ENCODE results near the gene TSPAN5.
A peak's percentile ranks its signal among the peaks of the same experiment; 100 is the strongest.

TSPAN5 gene

DNA sequence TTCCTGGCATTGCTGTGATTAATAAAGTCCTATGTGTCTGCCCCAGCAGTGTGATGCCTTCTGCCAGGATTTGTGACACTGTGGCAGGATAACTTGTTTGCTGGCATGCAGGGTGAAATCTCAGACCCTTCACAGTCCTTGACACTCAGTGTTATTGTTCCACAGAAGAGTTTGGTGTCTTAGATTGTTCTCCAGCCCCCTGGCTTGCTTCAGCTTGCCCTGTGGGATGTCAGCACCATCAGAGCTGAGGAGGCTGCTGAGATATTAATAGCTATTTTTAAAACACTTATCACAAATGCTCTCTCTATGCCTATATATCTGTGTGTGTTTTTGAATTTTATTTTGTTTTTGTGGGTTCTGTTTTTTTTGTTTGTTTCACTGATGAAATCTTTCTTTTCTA is 136.9 kb downstream of the TSPAN5 start:
- Mint-ChIP-seq H3K27ac (peak overlapping the region; percentile 45), H3K4me1 (ENCODE audit: low read depth) (peaks cover 47% of the 10 kb centered on the region), H3K27me3 (ENCODE audit: low read depth) (no peaks in the 10 kb centered on the region), H3K9me3 (no peaks in the 10 kb centered on the region), H3K4me3 (no peak overlapping the region), H3K36me3 (ENCODE audit: low read depth) (peaks cover 8% of the 10 kb centered on the region)
- no peak for DNase-seq (ENCODE audit: low spot score)

DNA sequence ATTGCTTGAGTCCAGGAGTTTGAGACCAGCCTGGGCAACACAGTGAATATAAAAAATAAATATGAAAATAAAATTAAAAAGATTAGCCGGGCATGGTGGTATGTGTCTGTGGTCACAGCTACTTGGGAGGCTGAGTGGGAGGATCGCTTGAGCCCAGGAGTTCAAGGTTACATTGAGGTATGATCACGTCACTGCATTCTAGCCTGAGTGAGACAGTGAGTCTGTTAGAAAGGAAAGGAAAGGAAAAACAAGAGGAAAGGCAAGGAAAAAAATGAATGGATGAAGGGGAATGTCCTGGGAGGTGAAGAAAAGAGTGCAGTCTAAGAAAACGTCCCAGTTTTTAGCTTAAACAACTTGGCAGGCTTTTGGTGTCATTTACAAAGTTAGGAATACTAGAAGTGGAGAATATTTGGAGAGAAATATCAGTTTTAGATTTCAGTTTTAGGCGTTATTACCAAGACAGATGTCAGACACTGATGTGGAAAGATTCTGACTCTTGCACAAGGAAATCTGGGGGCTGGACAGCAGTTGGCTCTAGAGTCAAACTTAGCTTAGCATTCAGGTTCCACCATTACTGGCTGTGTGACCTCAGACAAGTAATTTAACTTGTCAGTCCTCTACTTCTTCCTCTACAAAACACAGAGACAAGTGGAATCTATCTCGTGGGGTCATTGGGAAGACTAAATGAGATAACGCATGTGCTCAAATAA is 139.0 kb downstream of the TSPAN5 start:
- Mint-ChIP-seq H3K4me3 (no peak overlapping the region), H3K4me1 (ENCODE audit: low read depth) (peaks cover 55% of the 10 kb centered on the region), H3K27me3 (ENCODE audit: low read depth) (no peaks in the 10 kb centered on the region), H3K9me3 (no peaks in the 10 kb centered on the region), H3K36me3 (ENCODE audit: low read depth) (peaks cover 12% of the 10 kb centered on the region), H3K27ac (peak overlapping the region; percentile 42)
- no peak for DNase-seq (ENCODE audit: low spot score)

GRCh38 chr4:98518559-98519267 is 139.7 kb downstream of the TSPAN5 start:
- no peak for DNase-seq (ENCODE audit: low spot score)
- H3K4me1 Mint-ChIP-seq (ENCODE audit: low read depth): peaks cover 53% of the 10 kb centered on the region
- no peaks in the 10 kb centered on the region for H3K27me3 Mint-ChIP-seq (ENCODE audit: low read depth)
- H3K9me3 Mint-ChIP-seq: no peaks in the 10 kb centered on the region
- H3K36me3 Mint-ChIP-seq (ENCODE audit: low read depth): peaks cover 12% of the 10 kb centered on the region
- H3K4me3 Mint-ChIP-seq: peak overlapping the region; percentile 8
- H3K27ac Mint-ChIP-seq: peak overlapping the region; percentile 32

GRCh38 chr4:98517218-98518021 is 141.0 kb downstream of the TSPAN5 start:
- Mint-ChIP-seq H3K4me1 (ENCODE audit: low read depth) (peaks cover 58% of the 10 kb centered on the region), H3K4me3 (no peak overlapping the region), H3K36me3 (ENCODE audit: low read depth) (peaks cover 15% of the 10 kb centered on the region), H3K27ac (no peak overlapping the region), H3K9me3 (no peaks in the 10 kb centered on the region), H3K27me3 (ENCODE audit: low read depth) (no peaks in the 10 kb centered on the region)
- peak; percentile 42 for DNase-seq (ENCODE audit: low spot score)

DNA sequence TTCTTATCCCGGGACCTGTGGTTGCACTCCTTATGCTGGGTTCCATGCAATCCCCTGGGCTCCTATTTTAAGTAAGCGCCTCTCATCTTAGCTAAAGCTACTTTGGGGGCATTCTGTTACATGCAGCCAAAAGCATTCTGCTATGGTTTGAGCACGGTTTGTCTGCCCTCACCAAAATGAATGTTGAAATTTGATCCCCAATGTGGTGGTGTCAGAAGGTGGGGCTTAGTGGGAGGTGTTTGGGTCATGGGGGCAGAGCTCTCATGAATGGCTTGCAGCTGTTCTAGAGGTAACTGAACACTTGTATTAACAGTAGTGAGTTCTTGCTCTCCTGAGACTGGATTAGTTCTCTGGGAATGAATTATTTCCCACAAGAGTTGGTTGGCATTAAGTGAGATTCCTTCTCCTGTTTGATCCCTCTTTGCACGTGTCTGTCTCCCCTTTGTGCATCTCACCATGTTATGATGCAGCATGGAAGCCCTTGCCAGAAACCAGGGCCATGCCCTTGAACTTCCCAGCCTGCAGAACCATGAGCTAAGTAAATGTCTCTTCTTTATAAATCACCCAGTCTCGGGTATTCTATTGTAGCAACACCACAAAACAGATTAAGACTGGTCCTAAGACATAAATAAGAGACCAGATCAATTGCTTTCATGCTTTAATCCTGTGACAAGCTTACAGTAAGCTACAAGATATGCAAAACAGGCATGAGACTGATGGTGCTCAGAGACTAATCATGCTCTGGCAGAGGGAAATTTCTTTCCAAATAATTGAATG is 141.8 kb downstream of the TSPAN5 start:
- Mint-ChIP-seq H3K9me3 (no peaks in the 10 kb centered on the region), H3K36me3 (ENCODE audit: low read depth) (peaks cover 15% of the 10 kb centered on the region), H3K27ac (no peak overlapping the region), H3K4me1 (ENCODE audit: low read depth) (peaks cover 53% of the 10 kb centered on the region), H3K27me3 (ENCODE audit: low read depth) (no peaks in the 10 kb centered on the region), H3K4me3 (no peak overlapping the region)
- DNase-seq (ENCODE audit: low spot score): no peak

DNA sequence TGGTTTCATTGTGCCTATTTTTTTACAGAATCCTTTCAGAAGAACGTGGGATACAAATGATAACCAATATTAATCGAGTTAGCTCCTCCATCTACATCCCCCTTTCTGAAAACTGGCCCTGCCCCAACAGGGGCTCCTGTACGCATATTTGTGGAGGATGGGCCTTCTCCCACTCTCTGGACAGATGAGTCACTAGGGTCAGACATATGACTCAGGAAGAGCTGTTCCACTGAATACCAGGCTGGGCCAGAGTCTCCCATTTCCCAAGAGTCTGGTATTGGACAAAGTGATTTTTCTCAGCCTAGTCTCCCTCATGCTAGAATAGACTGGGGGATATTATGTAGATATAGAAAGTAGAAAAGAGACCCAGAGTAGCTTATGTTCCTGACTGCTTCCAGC is 142.4 kb downstream of the TSPAN5 start:
- Mint-ChIP-seq H3K9me3 (no peaks in the 10 kb centered on the region), H3K27me3 (ENCODE audit: low read depth) (no peaks in the 10 kb centered on the region), H3K4me3 (no peak overlapping the region), H3K36me3 (ENCODE audit: low read depth) (peaks cover 15% of the 10 kb centered on the region), H3K4me1 (ENCODE audit: low read depth) (peaks cover 56% of the 10 kb centered on the region), H3K27ac (no peak overlapping the region)
- no peak for DNase-seq (ENCODE audit: low spot score)

GRCh38 chr4:98515470-98515809 is 143.0 kb downstream of the TSPAN5 start:
- Mint-ChIP-seq H3K4me1 (ENCODE audit: low read depth) (peaks cover 62% of the 10 kb centered on the region), H3K27ac (no peak overlapping the region), H3K27me3 (ENCODE audit: low read depth) (no peaks in the 10 kb centered on the region), H3K36me3 (ENCODE audit: low read depth) (peaks cover 18% of the 10 kb centered on the region), H3K4me3 (no peak overlapping the region), H3K9me3 (no peaks in the 10 kb centered on the region)
- no peak for DNase-seq (ENCODE audit: low spot score)

DNA sequence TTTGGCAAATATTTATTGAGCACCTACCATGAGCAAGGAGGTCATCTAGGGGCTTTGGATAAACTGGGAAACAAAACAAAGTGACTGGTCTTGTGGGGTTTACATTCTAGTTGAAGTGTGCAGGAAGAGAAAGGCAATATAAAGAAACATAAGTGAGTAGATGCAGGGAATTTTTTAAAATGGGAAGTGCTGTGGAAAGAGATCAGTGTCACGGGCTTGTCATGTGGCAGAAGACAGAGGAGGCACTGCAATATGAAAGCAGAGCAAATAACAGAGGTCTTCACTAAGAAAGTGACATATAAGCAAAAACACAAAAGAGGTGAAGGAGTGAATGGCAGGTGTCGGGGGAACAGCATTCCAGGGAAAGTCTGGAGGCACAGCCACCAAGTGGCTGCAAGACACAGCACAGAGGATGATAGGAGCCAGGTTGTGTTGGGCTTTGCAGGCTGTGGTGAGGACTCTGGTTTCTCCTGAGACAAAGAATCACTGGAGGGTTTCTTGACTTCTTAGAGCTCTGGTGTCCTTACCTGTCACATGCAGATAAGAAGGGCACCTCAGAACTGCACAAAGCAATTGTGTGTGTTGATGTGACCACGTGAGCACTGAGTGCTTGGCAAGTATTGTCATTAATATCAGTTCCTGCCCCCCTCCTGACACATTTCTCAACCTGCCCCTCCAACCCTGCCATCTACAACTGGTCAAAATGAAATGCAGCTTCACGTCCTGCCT is 143.5 kb downstream of the TSPAN5 start:
- Mint-ChIP-seq H3K9me3 (no peaks in the 10 kb centered on the region), H3K27me3 (ENCODE audit: low read depth) (no peaks in the 10 kb centered on the region), H3K4me3 (no peak overlapping the region), H3K4me1 (ENCODE audit: low read depth) (peaks cover 64% of the 10 kb centered on the region), H3K27ac (no peak overlapping the region), H3K36me3 (ENCODE audit: low read depth) (peaks cover 18% of the 10 kb centered on the region)
- DNase-seq (ENCODE audit: low spot score): no peak

DNA sequence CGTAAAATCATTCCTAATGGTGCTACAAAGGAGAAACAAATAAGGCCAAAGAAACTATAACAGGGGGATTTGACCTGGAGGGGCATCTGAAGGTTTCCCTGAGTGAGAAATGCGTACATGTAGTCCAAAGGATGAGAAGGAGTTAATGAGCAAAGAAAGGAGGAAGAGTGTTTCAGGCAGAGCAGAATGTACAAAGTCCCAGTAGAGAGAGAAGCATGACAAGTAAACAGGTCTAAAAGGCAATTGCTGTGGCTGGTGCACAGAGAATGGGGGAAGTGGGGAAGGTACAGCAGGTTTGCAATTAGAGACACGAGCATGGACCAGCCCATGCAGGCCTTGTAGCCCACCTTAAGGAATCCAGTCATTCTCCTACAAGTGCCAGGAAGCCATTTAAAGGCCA is 145.5 kb downstream of the TSPAN5 start:
- Mint-ChIP-seq H3K4me1 (ENCODE audit: low read depth) (peaks cover 63% of the 10 kb centered on the region), H3K4me3 (no peak overlapping the region), H3K27me3 (ENCODE audit: low read depth) (no peaks in the 10 kb centered on the region), H3K36me3 (ENCODE audit: low read depth) (peaks cover 22% of the 10 kb centered on the region), H3K9me3 (no peaks in the 10 kb centered on the region), H3K27ac (no peak overlapping the region)
- no peak for DNase-seq (ENCODE audit: low spot score)

DNA sequence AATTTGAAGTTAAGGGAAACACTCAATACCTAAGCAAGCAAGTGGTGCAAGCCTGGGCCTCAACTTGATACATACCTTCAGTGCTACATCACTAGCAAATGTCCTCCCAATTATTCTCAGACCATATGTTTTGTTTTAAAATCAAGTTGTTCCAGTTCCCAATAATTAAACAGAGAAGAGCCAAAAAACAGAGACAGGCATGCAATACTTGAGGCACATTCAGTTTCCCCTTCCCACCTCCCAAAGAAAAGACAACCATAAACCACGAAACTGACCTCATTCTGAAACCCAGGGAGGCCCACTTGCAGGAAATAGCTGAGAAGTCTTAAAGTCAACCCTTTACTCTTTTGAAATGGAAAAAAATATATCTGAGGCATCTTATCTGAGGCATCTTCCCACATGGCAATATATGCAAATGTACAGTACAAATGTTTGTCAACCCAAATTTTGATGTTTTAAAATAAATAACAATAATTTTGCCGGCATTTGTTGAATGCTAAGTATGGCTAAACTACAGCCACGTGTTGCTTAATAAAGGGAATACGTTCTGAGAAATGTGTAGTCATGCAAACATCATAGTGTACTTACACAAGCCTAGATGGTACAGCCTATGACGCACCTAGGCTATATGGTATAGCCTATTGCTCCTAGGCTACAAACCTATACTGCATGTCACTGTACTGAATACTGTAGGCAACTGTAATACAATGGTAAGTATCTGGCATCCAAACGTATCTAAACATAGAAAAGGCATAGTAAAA is 147.5 kb downstream of the TSPAN5 start:
- DNase-seq (ENCODE audit: low spot score): peak; percentile 73
- Mint-ChIP-seq H3K36me3 (ENCODE audit: low read depth) (peaks cover 12% of the 10 kb centered on the region), H3K4me1 (ENCODE audit: low read depth) (peaks cover 61% of the 10 kb centered on the region), H3K27ac (peak overlapping the region; percentile 41), H3K27me3 (ENCODE audit: low read depth) (no peaks in the 10 kb centered on the region), H3K4me3 (peak overlapping the region; percentile 51), H3K9me3 (no peaks in the 10 kb centered on the region)

DNA sequence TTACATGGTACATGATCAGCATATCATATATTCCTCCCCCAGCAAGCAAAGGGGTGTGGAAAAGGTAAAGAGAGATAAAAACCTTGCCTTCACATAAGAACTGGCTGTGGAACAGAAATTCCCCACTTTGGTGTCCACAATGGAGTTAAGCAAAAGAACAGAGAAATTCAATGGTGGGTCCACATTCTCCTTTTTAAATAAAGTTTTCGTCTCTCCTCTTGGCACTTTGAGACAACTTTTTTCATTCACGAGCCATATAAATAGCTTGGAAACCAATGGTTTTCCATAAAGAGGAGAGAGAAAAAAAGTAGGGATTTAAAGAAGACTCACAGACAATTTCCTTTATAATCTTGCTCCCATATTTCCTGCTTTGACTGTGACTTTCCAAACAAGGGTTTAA is 148.1 kb downstream of the TSPAN5 start:
- peak overlapping the region; percentile 41 for H3K27ac Mint-ChIP-seq
- H3K4me3 Mint-ChIP-seq: peak overlapping the region; percentile 51
- no peaks in the 10 kb centered on the region for H3K9me3 Mint-ChIP-seq
- peaks cover 14% of the 10 kb centered on the region for H3K36me3 Mint-ChIP-seq (ENCODE audit: low read depth)
- peaks cover 62% of the 10 kb centered on the region for H3K4me1 Mint-ChIP-seq (ENCODE audit: low read depth)
- H3K27me3 Mint-ChIP-seq (ENCODE audit: low read depth): no peaks in the 10 kb centered on the region
- no peak for DNase-seq (ENCODE audit: low spot score)

- DNase-seq (ENCODE audit: low spot score): no peak
- Mint-ChIP-seq H3K4me1 (ENCODE audit: low read depth) (peaks cover 59% of the 10 kb centered on the region), H3K27me3 (ENCODE audit: low read depth) (no peaks in the 10 kb centered on the region), H3K36me3 (ENCODE audit: low read depth) (peaks cover 17% of the 10 kb centered on the region), H3K4me3 (no peak overlapping the region), H3K27ac (no peak overlapping the region), H3K9me3 (no peaks in the 10 kb centered on the region)
Measured at GRCh38 chr4:98509721-98510120, 148.7 kb downstream of the TSPAN5 start.
